HG02943 (cell line): Measurements from ENCODE around the gene PCGF3.
"Not testable (repeated sequence)": the region's sequence is repeated elsewhere in the genome, so short reads cannot be mapped to it uniquely, and the experiment has no call there.

ENCODE experiments used
- ATAC-seq: cut with Tn5 transposase; IDR thresholded peaks from one replicate; pipeline ENCODE4 v1.9.1; 2021; ENCODE audit warnings: mild to moderate bottlenecking, low read depth, moderate library complexity; ENCODE audit not compliant: unreplicated experiment

Gene PCGF3

GRCh38 chr4:680928-681645 lies 24.5 kb upstream of the PCGF3 start:
- ATAC-seq: no peak

- ATAC-seq: no peak
These were observed 23.7 kb upstream of the PCGF3 start for GRCh38 chr4:681736-682451.

DNA sequence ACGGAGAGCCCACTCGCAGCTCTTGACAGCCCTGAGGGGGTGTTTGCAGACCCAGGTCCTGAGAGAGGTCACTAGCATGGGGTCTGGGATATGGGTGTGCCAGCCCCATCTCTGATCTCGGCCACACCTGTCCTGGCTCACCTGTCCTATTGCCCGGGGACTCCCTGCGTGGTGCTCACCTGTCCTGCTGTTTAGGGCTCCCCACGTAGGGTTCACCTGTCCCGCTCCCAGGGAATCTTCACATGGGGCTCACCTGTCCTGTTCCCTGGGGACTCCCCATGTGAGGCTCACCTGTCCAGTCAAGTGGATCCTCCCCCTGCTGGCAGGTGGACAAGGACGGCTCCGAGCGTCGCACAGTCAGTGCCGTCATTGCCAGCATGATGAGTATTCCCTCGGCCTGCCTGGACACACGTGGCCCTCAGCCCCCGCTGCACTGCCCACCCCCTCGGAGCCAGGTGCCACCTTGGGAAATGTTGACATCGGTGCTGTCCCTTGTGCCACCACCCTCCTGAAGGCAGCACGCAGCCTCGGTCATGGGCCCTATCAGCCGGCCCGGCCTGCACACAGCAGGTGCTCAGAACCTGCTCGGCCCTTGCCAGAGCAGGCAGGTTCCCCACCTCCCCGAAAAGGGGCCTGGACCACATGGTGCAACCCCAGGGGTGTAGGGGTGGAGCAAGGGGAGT lies 23.0 kb upstream of the PCGF3 start:
- ATAC-seq: no peak

DNA sequence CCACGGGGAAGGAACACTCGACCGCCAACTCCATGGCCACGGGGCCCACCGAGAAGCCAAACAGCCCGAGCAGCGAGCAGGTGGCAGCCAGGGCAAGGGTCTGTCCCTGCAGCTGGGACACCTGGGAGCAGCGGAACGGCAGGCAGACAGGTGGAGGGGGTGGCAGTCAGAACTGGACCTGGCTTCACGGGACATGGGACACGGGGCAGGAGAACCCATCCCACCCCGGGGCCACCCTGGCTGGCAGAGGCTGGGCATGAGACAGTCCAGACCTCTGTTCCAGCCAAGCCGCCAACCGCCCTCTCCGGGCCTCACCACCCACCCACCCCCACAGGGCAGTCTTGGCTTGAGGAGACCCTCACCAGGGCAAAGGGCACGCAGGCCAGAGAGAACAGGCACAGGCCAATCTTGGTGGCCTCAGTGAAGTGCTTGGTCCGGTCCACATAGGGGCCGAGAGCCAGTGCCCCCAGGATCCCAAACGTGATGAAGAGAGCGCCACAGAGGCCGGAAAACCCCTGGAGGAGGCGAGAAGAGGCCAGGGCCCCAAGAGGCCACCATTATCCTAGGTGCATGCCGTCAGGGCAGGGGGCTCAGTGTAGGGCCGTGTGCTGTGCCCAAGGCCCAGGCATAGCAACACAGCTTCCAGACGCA lies 22.3 kb upstream of the PCGF3 start:
- ATAC-seq: no peak

DNA sequence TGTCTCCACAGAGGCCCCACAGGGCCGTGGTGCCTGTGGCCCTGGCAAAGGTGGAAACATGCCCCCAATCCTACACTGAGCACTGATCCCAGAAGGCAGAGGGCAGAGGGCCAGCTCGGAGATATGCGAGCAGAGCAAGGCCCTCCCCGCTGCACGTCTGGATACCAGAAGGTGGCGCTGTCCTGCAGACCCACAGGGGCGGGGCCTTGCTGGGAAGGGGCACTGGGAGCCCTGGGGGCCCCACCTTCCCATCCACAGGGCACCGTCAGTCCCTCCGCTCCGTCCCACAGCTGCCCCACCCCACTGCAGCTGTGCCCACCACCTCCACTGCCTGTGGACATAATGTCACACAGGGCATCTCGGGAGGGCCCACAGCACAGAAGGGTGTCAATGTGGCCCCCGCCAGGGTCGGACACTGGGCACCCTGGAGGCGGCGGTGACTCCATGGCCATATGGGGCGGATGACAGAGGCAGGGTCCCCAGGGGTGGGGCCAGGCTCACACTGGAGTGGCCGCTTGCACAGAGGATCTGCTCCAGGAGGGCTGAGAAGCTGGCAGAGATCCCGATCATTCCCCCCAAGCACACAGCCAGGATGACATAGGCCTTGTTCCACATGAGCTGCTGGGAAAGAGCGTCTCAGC lies 21.5 kb upstream of the PCGF3 start:
- no peak for ATAC-seq

GRCh38 chr4:684623-685327 lies 20.9 kb upstream of the PCGF3 start:
- no peak for ATAC-seq

DNA sequence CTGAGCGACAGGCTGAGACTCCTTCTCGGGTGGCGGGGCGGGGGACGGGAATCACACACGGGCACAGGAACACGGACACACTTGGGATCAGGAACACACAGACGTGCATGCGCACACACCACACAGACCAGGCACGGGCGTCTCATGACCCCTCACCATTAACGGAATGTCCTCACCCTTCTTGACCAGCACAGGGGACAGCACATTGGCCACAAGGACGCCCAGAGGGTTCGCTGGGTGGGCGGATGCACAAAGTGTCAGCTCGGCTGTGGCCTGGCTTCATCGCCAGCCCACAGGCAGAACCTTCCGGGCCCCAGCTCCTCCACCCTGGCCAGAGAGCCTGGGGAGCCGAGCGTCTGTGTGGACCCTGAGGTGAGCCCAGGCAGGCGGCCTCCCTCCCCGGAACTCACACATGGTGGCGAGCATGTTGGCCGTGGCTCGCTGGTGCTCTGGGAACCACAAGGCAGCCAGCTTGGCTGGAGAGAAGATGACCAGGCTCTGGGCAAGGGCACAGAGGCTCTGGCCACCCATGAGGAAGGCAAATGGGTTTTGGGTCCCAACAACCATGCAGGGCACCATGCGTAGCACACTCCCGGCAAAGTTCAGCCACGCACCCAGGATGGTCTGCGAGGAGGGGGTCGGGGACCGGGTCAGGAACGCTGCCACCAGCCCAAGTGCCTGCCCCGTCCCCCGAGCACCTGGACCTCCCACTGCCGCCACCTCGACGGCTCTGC lies 19.8 kb upstream of the PCGF3 start:
- ATAC-seq: no peak

- ATAC-seq: no peak
These were observed 19.1 kb upstream of the PCGF3 start for GRCh38 chr4:686413-687040.

GRCh38 chr4:687048-687970 lies 18.3 kb upstream of the PCGF3 start:
- ATAC-seq: no peak

- no peak for ATAC-seq
These were observed 17.4 kb upstream of the PCGF3 start for GRCh38 chr4:687971-688853.

GRCh38 chr4:688854-689681 lies 16.6 kb upstream of the PCGF3 start, which contains the start of gene SLC49A3:
SLC49A3 (minus strand) TSS chr4:689151; CDS start chr4:689127, 24 bp downstream.
- ATAC-seq: no peak

GRCh38 chr4:689723-690122 lies 15.9 kb upstream of the PCGF3 start:
- ATAC-seq: no peak

- ATAC-seq: no peak
These were observed 12.7 kb upstream of the PCGF3 start for GRCh38 chr4:692771-693554.

DNA sequence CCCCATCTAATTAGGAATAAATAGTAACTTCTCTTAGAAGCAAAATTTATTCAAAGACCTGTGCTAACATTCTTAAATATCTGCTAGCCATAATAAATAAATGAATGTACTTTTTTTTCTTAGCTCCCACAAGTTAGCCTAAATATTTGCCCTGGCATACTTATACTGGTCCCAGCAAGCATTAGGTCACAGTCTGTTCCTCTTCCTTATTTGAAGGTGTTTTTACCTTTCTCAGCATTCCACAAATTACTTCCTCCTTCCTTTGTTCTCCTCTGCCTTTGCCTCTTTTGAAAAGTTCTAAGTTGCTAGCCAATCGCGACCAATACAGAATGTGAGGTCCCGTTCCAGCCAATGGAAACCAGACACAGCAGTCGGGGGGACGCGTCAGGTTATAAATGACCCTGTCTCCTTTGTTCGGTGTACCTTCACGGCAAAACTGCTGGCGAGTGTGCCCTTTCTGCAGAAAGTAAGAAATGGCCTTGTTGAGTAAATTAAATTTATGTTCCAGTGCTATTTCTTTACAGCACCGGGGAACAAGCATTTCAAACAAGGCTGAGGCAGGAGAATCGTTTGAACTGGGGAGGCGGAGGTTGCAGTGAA lies 11.2 kb upstream of the PCGF3 start:
- not testable (repeated sequence) for ATAC-seq
